H7 (cell line): ENCODE measurements around the gene AACS. TPM values are rescaled to one million over a fixed set of nuclear protein-coding genes. Genes with fewer than 3 reads are reported as not detected.
"Not testable (repeated sequence)": the region's sequence is repeated elsewhere in the genome, so short reads cannot be mapped to it uniquely, and the experiment has no call there.

Source experiments
- DNase-seq: peaks from one replicate; pipeline ENCODE4 v3.0.0; 2012
- H3K27me3 ChIP-seq: 2 replicates; pipeline ENCODE4 v1.6.0; 2011; ENCODE audit warnings: mild to moderate bottlenecking, low read length; ENCODE audit not compliant: control insufficient read depth, insufficient read depth
- H3K36me3 ChIP-seq: replicated peaks from 2 replicates; pipeline ENCODE4 v1.5.1; 2011; ENCODE audit warnings: low read length; ENCODE audit not compliant: control insufficient read depth, insufficient read depth
- H3K4me3 ChIP-seq: 2 replicates; pipeline ENCODE4 v1.5.1; 2011; ENCODE audit warnings: low read depth, mild to moderate bottlenecking, control low read depth, low read length, moderate library complexity; ENCODE audit not compliant: insufficient read depth
- total RNA-seq: library from RNA; depleted of rRNA; stranded (reverse); fragments of >200 nt; shearing (Covaris generic); gene quantifications from 2 replicates; pipeline ENCODE4 v1.2.3, GENCODE V29; 2014

Gene AACS
- total RNA-seq, 1 experiment from 2014 or later, result 34.0 TPM

GRCh38 chr12:125133616-125134015 lies 68.4 kb downstream of the AACS start:
- H3K36me3 ChIP-seq, result peaks cover 7% of the 10 kb centered on the region
- DNase-seq, result no peak
- no peak overlapping the region for H3K4me3 ChIP-seq
- no peaks in the 10 kb centered on the region for H3K27me3 ChIP-seq

GRCh38 chr12:125134576-125134975 lies 69.3 kb downstream of the AACS start:
- Histone ChIP-seq H3K4me3 (no peak overlapping the region), H3K36me3 (peaks cover 7% of the 10 kb centered on the region), H3K27me3 (no peaks in the 10 kb centered on the region)
- DNase-seq, result no peak

GRCh38 chr12:125135906-125136305 lies 70.7 kb downstream of the AACS start:
- no peaks in the 10 kb centered on the region for H3K27me3 ChIP-seq
- no peak for DNase-seq
- peaks cover 7% of the 10 kb centered on the region for H3K36me3 ChIP-seq
- H3K4me3 ChIP-seq, result no peak overlapping the region

GRCh38 chr12:125136702-125137101 lies 71.5 kb downstream of the AACS start:
- Histone ChIP-seq H3K36me3 (peaks cover 7% of the 10 kb centered on the region), H3K4me3 (no peak overlapping the region), H3K27me3 (no peaks in the 10 kb centered on the region)
- DNase-seq, result peak; percentile 39

GRCh38 chr12:125137766-125138344 lies 72.6 kb downstream of the AACS start:
- peak; percentile 35 for DNase-seq
- Histone ChIP-seq H3K27me3 (no peaks in the 10 kb centered on the region), H3K4me3 (no peak overlapping the region), H3K36me3 (peaks cover 7% of the 10 kb centered on the region)

GRCh38 chr12:125140279-125141209 lies 75.3 kb downstream of the AACS start:
- peak; percentile 71 for DNase-seq
- Histone ChIP-seq H3K27me3 (no peaks in the 10 kb centered on the region), H3K4me3 (no peak overlapping the region), H3K36me3 (peaks cover 3% of the 10 kb centered on the region)

GRCh38 chr12:125141210-125141573 lies 76.0 kb downstream of the AACS start:
- DNase-seq, H3K27me3 ChIP-seq, H3K4me3 ChIP-seq, H3K36me3 ChIP-seq: not testable (repeated sequence)

- DNase-seq, result no peak
- H3K4me3 ChIP-seq, result no peak overlapping the region
- H3K36me3 ChIP-seq, result peaks cover 3% of the 10 kb centered on the region
- H3K27me3 ChIP-seq, result no peaks in the 10 kb centered on the region
These were observed 77.4 kb downstream of the AACS start for GRCh38 chr12:125142601-125143000.

GRCh38 chr12:125143491-125143890 lies 78.3 kb downstream of the AACS start:
- DNase-seq, result no peak
- H3K27me3 ChIP-seq, result no peaks in the 10 kb centered on the region
- H3K4me3 ChIP-seq, result no peak overlapping the region
- H3K36me3 ChIP-seq, result no peaks in the 10 kb centered on the region; the same call in 1 of the 2 replicates

- Histone ChIP-seq H3K27me3 (no peaks in the 10 kb centered on the region), H3K36me3 (no peaks in the 10 kb centered on the region), H3K4me3 (no peak overlapping the region)
- DNase-seq, result no peak
These were observed 80.0 kb downstream of the AACS start for GRCh38 chr12:125145196-125145595.

- Histone ChIP-seq H3K4me3 (no peak overlapping the region), H3K36me3 (no peaks in the 10 kb centered on the region), H3K27me3 (no peaks in the 10 kb centered on the region)
- DNase-seq, result no peak
These were observed 83.1 kb downstream of the AACS start for GRCh38 chr12:125148316-125148715.

- no peaks in the 10 kb centered on the region for H3K27me3 ChIP-seq
- no peaks in the 10 kb centered on the region for H3K36me3 ChIP-seq
- H3K4me3 ChIP-seq, result no peak overlapping the region
- DNase-seq, result no peak
These were observed 84.2 kb downstream of the AACS start for GRCh38 chr12:125149160-125150108.

GRCh38 chr12:125151284-125151683 lies 86.0 kb downstream of the AACS start:
- Histone ChIP-seq H3K4me3 (no peak overlapping the region), H3K36me3 (no peaks in the 10 kb centered on the region), H3K27me3 (no peaks in the 10 kb centered on the region)
- DNase-seq, result no peak

- DNase-seq, result no peak
- no peaks in the 10 kb centered on the region for H3K27me3 ChIP-seq
- H3K4me3 ChIP-seq, result no peak overlapping the region
- no peaks in the 10 kb centered on the region for H3K36me3 ChIP-seq
These were observed 87.2 kb downstream of the AACS start for GRCh38 chr12:125152463-125152862.
